ENCODE data around the gene ST7. TPM values are rescaled to one million over a fixed set of nuclear protein-coding genes. Genes with fewer than 3 reads are reported as not detected.

Gene ST7
- total RNA-seq, 1 experiment from 2014 or later = 12.4 TPM

GRCh38 chr7:117178600-117178999 is 225.3 kb downstream of the ST7 start:
- DNase-seq (ENCODE audit: low spot score) (no peak), ATAC-seq (no peak)
- peaks cover 9% of the 10 kb centered on the region for H3K4me1 Mint-ChIP-seq
- POLR2A ChIA-PET = no interaction called here
- CTCF ChIA-PET = no interaction called here
- H3K36me3 Mint-ChIP-seq = no peaks in the 10 kb centered on the region
- no peaks in the 10 kb centered on the region for H3K9me3 Mint-ChIP-seq
- H3K27me3 Mint-ChIP-seq (ENCODE audit: low read depth) = no peaks in the 10 kb centered on the region
- no peak overlapping the region for H3K27ac Mint-ChIP-seq
- H3K4me3 Mint-ChIP-seq = no peak overlapping the region
- TF ChIP-seq ZNF121 (CRISPR knock-in tag; IDR thresholded peaks at IDR 0.05) (no peak), FOXJ3 (CRISPR knock-in tag; IDR thresholded peaks at IDR 0.05; ENCODE audit: borderline replicate concordance) (no peak), RORB (CRISPR knock-in tag; IDR thresholded peaks at IDR 0.05) (no peak), PREB (CRISPR knock-in tag; IDR thresholded peaks at IDR 0.05; ENCODE audit: borderline replicate concordance) (no peak), TEAD4 (CRISPR knock-in tag; IDR thresholded peaks at IDR 0.05) (no peak), JAZF1 (CRISPR knock-in tag; IDR thresholded peaks at IDR 0.05) (no peak), EMX1 (CRISPR knock-in tag; IDR thresholded peaks at IDR 0.05) (no peak)
- TF ChIP-seq, protein P1, sequence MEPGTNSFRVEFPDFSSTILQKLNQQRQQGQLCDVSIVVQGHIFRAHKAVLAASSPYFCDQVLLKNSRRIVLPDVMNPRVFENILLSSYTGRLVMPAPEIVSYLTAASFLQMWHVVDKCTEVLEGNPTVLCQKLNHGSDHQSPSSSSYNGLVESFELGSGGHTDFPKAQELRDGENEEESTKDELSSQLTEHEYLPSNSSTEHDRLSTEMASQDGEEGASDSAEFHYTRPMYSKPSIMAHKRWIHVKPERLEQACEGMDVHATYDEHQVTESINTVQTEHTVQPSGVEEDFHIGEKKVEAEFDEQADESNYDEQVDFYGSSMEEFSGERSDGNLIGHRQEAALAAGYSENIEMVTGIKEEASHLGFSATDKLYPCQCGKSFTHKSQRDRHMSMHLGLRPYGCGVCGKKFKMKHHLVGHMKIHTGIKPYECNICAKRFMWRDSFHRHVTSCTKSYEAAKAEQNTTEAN (CRISPR knock-in tag; IDR thresholded peaks at IDR 0.05) = no peak
- TF ChIP-seq, protein P2, sequence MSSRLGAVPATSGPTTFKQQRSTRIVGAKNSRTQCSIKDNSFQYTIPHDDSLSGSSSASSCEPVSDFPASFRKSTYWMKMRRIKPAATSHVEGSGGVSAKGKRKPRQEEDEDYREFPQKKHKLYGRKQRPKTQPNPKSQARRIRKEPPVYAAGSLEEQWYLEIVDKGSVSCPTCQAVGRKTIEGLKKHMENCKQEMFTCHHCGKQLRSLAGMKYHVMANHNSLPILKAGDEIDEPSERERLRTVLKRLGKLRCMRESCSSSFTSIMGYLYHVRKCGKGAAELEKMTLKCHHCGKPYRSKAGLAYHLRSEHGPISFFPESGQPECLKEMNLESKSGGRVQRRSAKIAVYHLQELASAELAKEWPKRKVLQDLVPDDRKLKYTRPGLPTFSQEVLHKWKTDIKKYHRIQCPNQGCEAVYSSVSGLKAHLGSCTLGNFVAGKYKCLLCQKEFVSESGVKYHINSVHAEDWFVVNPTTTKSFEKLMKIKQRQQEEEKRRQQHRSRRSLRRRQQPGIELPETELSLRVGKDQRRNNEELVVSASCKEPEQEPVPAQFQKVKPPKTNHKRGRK (CRISPR knock-in tag; IDR thresholded peaks at IDR 0.05; ENCODE audit: borderline replicate concordance) = no peak
- TF ChIP-seq, protein P3, sequence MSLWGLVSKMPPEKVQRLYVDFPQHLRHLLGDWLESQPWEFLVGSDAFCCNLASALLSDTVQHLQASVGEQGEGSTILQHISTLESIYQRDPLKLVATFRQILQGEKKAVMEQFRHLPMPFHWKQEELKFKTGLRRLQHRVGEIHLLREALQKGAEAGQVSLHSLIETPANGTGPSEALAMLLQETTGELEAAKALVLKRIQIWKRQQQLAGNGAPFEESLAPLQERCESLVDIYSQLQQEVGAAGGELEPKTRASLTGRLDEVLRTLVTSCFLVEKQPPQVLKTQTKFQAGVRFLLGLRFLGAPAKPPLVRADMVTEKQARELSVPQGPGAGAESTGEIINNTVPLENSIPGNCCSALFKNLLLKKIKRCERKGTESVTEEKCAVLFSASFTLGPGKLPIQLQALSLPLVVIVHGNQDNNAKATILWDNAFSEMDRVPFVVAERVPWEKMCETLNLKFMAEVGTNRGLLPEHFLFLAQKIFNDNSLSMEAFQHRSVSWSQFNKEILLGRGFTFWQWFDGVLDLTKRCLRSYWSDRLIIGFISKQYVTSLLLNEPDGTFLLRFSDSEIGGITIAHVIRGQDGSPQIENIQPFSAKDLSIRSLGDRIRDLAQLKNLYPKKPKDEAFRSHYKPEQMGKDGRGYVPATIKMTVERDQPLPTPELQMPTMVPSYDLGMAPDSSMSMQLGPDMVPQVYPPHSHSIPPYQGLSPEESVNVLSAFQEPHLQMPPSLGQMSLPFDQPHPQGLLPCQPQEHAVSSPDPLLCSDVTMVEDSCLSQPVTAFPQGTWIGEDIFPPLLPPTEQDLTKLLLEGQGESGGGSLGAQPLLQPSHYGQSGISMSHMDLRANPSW (CRISPR knock-in tag; conservative IDR thresholded peaks at IDR 0.05; ENCODE audit: low read depth) = no peak
- TF ChIP-seq, protein P4, sequence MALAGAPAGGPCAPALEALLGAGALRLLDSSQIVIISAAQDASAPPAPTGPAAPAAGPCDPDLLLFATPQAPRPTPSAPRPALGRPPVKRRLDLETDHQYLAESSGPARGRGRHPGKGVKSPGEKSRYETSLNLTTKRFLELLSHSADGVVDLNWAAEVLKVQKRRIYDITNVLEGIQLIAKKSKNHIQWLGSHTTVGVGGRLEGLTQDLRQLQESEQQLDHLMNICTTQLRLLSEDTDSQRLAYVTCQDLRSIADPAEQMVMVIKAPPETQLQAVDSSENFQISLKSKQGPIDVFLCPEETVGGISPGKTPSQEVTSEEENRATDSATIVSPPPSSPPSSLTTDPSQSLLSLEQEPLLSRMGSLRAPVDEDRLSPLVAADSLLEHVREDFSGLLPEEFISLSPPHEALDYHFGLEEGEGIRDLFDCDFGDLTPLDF (CRISPR knock-in tag; IDR thresholded peaks at IDR 0.05) = no peak

- CTCF ChIA-PET = interaction anchor here (1.5 kb wide), 1 partner anchor 9 kb away, joined by 3 read pairs; no protein-coding TSS in a partner anchor
- TF ChIP-seq ZBTB21 (CRISPR knock-in tag; IDR thresholded peaks at IDR 0.05; ENCODE audit: borderline replicate concordance) (no peak), ZMAT4 (CRISPR knock-in tag; IDR thresholded peaks at IDR 0.05) (no peak), NR1H2 (CRISPR knock-in tag; IDR thresholded peaks at IDR 0.05) (no peak), SOX15 (CRISPR knock-in tag; IDR thresholded peaks at IDR 0.05) (no peak), ESRRA (CRISPR knock-in tag; IDR thresholded peaks at IDR 0.05; ENCODE audit: borderline replicate concordance) (no peak), TEAD1 (CRISPR knock-in tag; IDR thresholded peaks at IDR 0.05) (no peak), E2F5 (CRISPR knock-in tag; IDR thresholded peaks at IDR 0.05) (no peak), JAZF1 (CRISPR knock-in tag; IDR thresholded peaks at IDR 0.05) (no peak), TP53 (CRISPR knock-in tag; IDR thresholded peaks at IDR 0.05) (no peak), HMGA2 (CRISPR knock-in tag; IDR thresholded peaks at IDR 0.05) (no peak), AR (CRISPR knock-in tag; IDR thresholded peaks at IDR 0.05) (no peak)
- TF ChIP-seq, protein P5, sequence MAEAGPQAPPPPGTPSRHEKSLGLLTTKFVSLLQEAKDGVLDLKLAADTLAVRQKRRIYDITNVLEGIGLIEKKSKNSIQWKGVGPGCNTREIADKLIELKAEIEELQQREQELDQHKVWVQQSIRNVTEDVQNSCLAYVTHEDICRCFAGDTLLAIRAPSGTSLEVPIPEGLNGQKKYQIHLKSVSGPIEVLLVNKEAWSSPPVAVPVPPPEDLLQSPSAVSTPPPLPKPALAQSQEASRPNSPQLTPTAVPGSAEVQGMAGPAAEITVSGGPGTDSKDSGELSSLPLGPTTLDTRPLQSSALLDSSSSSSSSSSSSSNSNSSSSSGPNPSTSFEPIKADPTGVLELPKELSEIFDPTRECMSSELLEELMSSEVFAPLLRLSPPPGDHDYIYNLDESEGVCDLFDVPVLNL (CRISPR knock-in tag; IDR thresholded peaks at IDR 0.05; ENCODE audit: borderline replicate concordance, low read depth) = no peak
These were observed 226.4 kb downstream of the ST7 start for GRCh38 chr7:117179701-117180100.

More at GRCh38 chr7:117179701-117180100, 226.4 kb downstream of the ST7 start:
- Mint-ChIP-seq H3K4me1 (peaks cover 7% of the 10 kb centered on the region), H3K27ac (no peak overlapping the region), H3K27me3 (ENCODE audit: low read depth) (no peaks in the 10 kb centered on the region), H3K9me3 (no peaks in the 10 kb centered on the region), H3K4me3 (no peak overlapping the region), H3K36me3 (no peaks in the 10 kb centered on the region)
- DNase-seq (ENCODE audit: low spot score) (no peak), ATAC-seq (no peak)
- POLR2A ChIA-PET = no interaction called here

Data from WTC11 (cell line).